T follicular helper cell (primary cell): Measurements from ENCODE around the gene BRCC3.
A peak's percentile ranks its signal among the peaks of the same experiment; 100 is the strongest.

Experiments used
- DNase-seq: peaks from one replicate; pipeline ENCODE4 v3.0.0-alpha.2; 2020; ENCODE audit warnings: low read depth

BRCC3 gene

GRCh38 chrX:155056877-155057792 is 14.2 kb upstream of the BRCC3 start:
- peak; percentile 22 for DNase-seq

GRCh38 chrX:155061760-155062159 is 9.5 kb upstream of the BRCC3 start:
- no peak for DNase-seq

- DNase-seq: no peak
These were observed 6.1 kb upstream of the BRCC3 start for GRCh38 chrX:155065035-155065734.

GRCh38 chrX:155068165-155068564 is 3.1 kb upstream of the BRCC3 start:
- no peak for DNase-seq

- no peak for DNase-seq
These were observed 1.9 kb upstream of the BRCC3 start for GRCh38 chrX:155069414-155069813.

- DNase-seq: no peak
These were observed 1.3 kb upstream of the BRCC3 start for GRCh38 chrX:155070038-155070437.

GRCh38 chrX:155070663-155070974 is 689 bp upstream of the BRCC3 start:
- DNase-seq: no peak

- DNase-seq: no peak
These were observed 479 bp downstream of the BRCC3 start for GRCh38 chrX:155071694-155072280.

GRCh38 chrX:155086202-155086840 is 15.0 kb downstream of the BRCC3 start:
- peak; percentile 13 for DNase-seq

- no peak for DNase-seq
These were observed 15.8 kb downstream of the BRCC3 start for GRCh38 chrX:155086961-155087735.

- peak; percentile 11 for DNase-seq
These were observed 23.3 kb downstream of the BRCC3 start for GRCh38 chrX:155094468-155095061.

- DNase-seq: no peak
These were observed 34.6 kb downstream of the BRCC3 start for GRCh38 chrX:155105919-155106318.

- DNase-seq: no peak
These were observed 37.1 kb downstream of the BRCC3 start for GRCh38 chrX:155108427-155108826.

GRCh38 chrX:155112171-155112570 is 40.9 kb downstream of the BRCC3 start:
- DNase-seq: no peak

- DNase-seq: no peak
These were observed 41.8 kb downstream of the BRCC3 start for GRCh38 chrX:155113097-155113496.

- no peak for DNase-seq
These were observed 44.0 kb downstream of the BRCC3 start for GRCh38 chrX:155115174-155115819.

- no peak for DNase-seq
These were observed 56.2 kb downstream of the BRCC3 start for GRCh38 chrX:155127465-155127864.

- DNase-seq: no peak
These were observed 56.6 kb downstream of the BRCC3 start for GRCh38 chrX:155127940-155128339.

GRCh38 chrX:155132110-155132509 is 60.8 kb downstream of the BRCC3 start:
- no peak for DNase-seq

- no peak for DNase-seq
These were observed 62.9 kb downstream of the BRCC3 start for GRCh38 chrX:155134255-155134654.
